GM23338 (cell line): ENCODE results near the gene ETV6. TPM values are rescaled to one million over a fixed set of nuclear protein-coding genes. Genes with fewer than 3 reads are reported as not detected.

ENCODE experiments used
- ATAC-seq: fragments of 200-7000 bp; cut with Tn5 transposase; 3 replicates; pipeline ENCODE4 v1.9.1; 2020
- DNase-seq: peaks from one replicate; pipeline ENCODE4 v3.0.0-alpha.2; 2015; ENCODE audit warnings: low spot score
- H2AFZ ChIP-seq: fragments of 200-600 bp; sonication (generic); 2 replicates; pipeline ENCODE4 v1.8.0; 2016; ENCODE audit warnings: antibody characterized with exemption, mild to moderate bottlenecking, moderate library complexity
- H3F3A ChIP-seq: fragments of 200-600 bp; sonication (generic); replicated peaks from 2 replicates; pipeline ENCODE4 v1.8.0; 2017; ENCODE audit warnings: antibody characterized with exemption, mixed run types, low read depth
- H3K27ac ChIP-seq: fragments of 200-600 bp; sonication (generic); 2 replicates; pipeline ENCODE4 v1.6.1; 2016; ENCODE audit warnings: low read depth
- H3K27me3 ChIP-seq: fragments of 200-600 bp; sonication (generic); 2 replicates; pipeline ENCODE4 v1.8.0; 2016; ENCODE audit warnings: mild to moderate bottlenecking, mixed run types, moderate library complexity; ENCODE audit not compliant: insufficient read depth
- H3K36me3 ChIP-seq: fragments of 200-600 bp; sonication (generic); 2 replicates; pipeline ENCODE4 v1.8.0; 2016; ENCODE audit warnings: mild to moderate bottlenecking; ENCODE audit not compliant: insufficient read depth
- H3K4me1 ChIP-seq: fragments of 200-600 bp; sonication (generic); 2 replicates; pipeline ENCODE4 v1.8.0; 2016; ENCODE audit warnings: mild to moderate bottlenecking, moderate library complexity; ENCODE audit not compliant: insufficient read depth
- H3K4me2 ChIP-seq: fragments of 200-600 bp; sonication (generic); 2 replicates; pipeline ENCODE4 v1.7.1; 2017; ENCODE audit warnings: mixed run types
- H3K4me3 ChIP-seq: fragments of 200-600 bp; sonication (generic); 2 replicates; pipeline ENCODE4 v1.6.1; 2016; ENCODE audit warnings: mixed run types
- H3K79me2 ChIP-seq: fragments of 200-600 bp; sonication (generic); replicated peaks from 2 replicates; pipeline ENCODE4 v1.8.0; 2017; ENCODE audit warnings: mild to moderate bottlenecking; ENCODE audit not compliant: insufficient read depth
- H3K9me2 ChIP-seq: fragments of 200-600 bp; sonication (generic); 2 replicates; pipeline ENCODE4 v1.8.0; 2017; ENCODE audit not compliant: insufficient read depth
- H4K20me1 ChIP-seq: fragments of 200-600 bp; sonication (generic); replicated peaks from 2 replicates; pipeline ENCODE4 v1.8.0; 2017; ENCODE audit warnings: mild to moderate bottlenecking; ENCODE audit not compliant: insufficient read depth
- H3K27ac Mint-ChIP-seq: 2 replicates; pipeline ENCODE4 v1.8.0; 2020; ENCODE audit warnings: inconsistent platforms, mild to moderate bottlenecking, moderate library complexity, mixed read lengths
- H3K27me3 Mint-ChIP-seq: 3 replicates; pipeline ENCODE4 v1.8.0; 2022; ENCODE audit warnings: low read depth, mild to moderate bottlenecking, moderate library complexity, mixed read lengths, inconsistent platforms; ENCODE audit not compliant: insufficient read depth, poor library complexity
- H3K36me3 Mint-ChIP-seq: 3 replicates; pipeline ENCODE4 v1.8.0; 2021; ENCODE audit warnings: low read depth, mild to moderate bottlenecking, inconsistent platforms, moderate library complexity, mixed read lengths
- H3K4me1 Mint-ChIP-seq: 3 replicates; pipeline ENCODE4 v1.8.0; 2020; ENCODE audit warnings: mild to moderate bottlenecking, inconsistent platforms, mixed read lengths
- H3K4me3 Mint-ChIP-seq: 3 replicates; pipeline ENCODE4 v1.8.0; 2021; ENCODE audit warnings: moderate library complexity, mild to moderate bottlenecking, inconsistent platforms, mixed read lengths
- H3K9me3 Mint-ChIP-seq: 3 replicates; pipeline ENCODE4 v1.8.0; 2020; ENCODE audit warnings: moderate library complexity, mild to moderate bottlenecking, inconsistent platforms, mixed read lengths
- CREB1 ChIP-seq: fragments of 250-450 bp; sonication (Bioruptor Pico); IDR thresholded peaks from 2 replicates; pipeline ENCODE4 v1.5.0; 2020; ENCODE audit warnings: low read depth, mild to moderate bottlenecking, moderate library complexity
- ETS1 ChIP-seq: IDR thresholded peaks from 2 replicates; pipeline ENCODE4 v1.6.1; 2016; ENCODE audit warnings: antibody characterized with exemption
- EZH2phosphoT487 ChIP-seq: fragments of 200-600 bp; sonication (generic); IDR thresholded peaks from one replicate; pipeline ENCODE4 v1.8.1; 2018; ENCODE audit warnings: antibody characterized with exemption; ENCODE audit not compliant: unreplicated experiment
- JUNB ChIP-seq: IDR thresholded peaks from one replicate; pipeline ENCODE4 v1.6.1; 2016; ENCODE audit warnings: antibody characterized with exemption; ENCODE audit not compliant: unreplicated experiment
- NANOG ChIP-seq: IDR thresholded peaks from 2 replicates; pipeline ENCODE4 v1.6.1; 2016; ENCODE audit warnings: antibody characterized with exemption, borderline replicate concordance
- POLR2AphosphoS5 ChIP-seq: IDR thresholded peaks from 2 replicates; pipeline ENCODE4 v1.6.1; 2016; ENCODE audit warnings: antibody characterized with exemption, low read depth
- ZNF331 ChIP-seq: fragments of 250-450 bp; sonication (Bioruptor Pico); IDR thresholded peaks from 2 replicates; pipeline ENCODE4 v1.5.0; 2020; ENCODE audit warnings: low read depth, mild to moderate bottlenecking, moderate library complexity
- ZNF462 ChIP-seq: fragments of 250-450 bp; sonication (Bioruptor Pico); IDR thresholded peaks from 2 replicates; pipeline ENCODE4 v1.5.0; 2020; ENCODE audit warnings: mild to moderate bottlenecking, moderate library complexity
- polyA plus RNA-seq: library from polyadenylated mRNA; unstranded; fragments of >200 nt; fragmentation: Nextera tagmentation; extraction: Ambion mirVana; gene quantifications from 2 replicates; pipeline ENCODE4 v1.2.1, GENCODE V29; 2016
- total RNA-seq: library from RNA; depleted of rRNA; stranded (reverse); fragments of >200 nt; shearing (Covaris generic); gene quantifications from 2 replicates; pipeline ENCODE4 v1.2.3, GENCODE V29; 2014

ETV6 gene
- total and polyA plus RNA-seq, 2 experiments from 2014 or later = 7.5 to 15.1 TPM

- Histone ChIP-seq H3K4me1 (no peaks in the 10 kb centered on the region), H3K4me2 (no peak overlapping the region), H3K9me2 (0 out of 2 replicates have a peak, but pooled peaks cover 6% of the 10 kb centered on the region), H3K4me3 (no peak overlapping the region), H2AFZ (no peak overlapping the region), H3F3A (no peaks in the 10 kb centered on the region), H3K36me3 (0 out of 2 replicates have a peak, but pooled peaks cover 2% of the 10 kb centered on the region), H3K27ac (peak overlapping the region; percentile 19; the same call in 1 of the 2 replicates), H4K20me1 (0 out of 2 replicates have a peak, but pooled peaks cover 3% of the 10 kb centered on the region), H3K79me2 (no peaks in the 10 kb centered on the region; the same call in 1 of the 2 replicates), H3K27me3 (no peaks in the 10 kb centered on the region)
- H3K4me1 Mint-ChIP-seq = peaks cover 14% of the 10 kb centered on the region
- TF ChIP-seq ZNF462 (CRISPR knock-in tag) = no peak
- no peak for TF ChIP-seq CREB1 (CRISPR knock-in tag)
- TF ChIP-seq ZNF331 = no peak
- TF ChIP-seq JUNB = no peak
- no peak for TF ChIP-seq POLR2AphosphoS5
- no peak for TF ChIP-seq EZH2phosphoT487
- TF ChIP-seq NANOG = no peak
- no peak for TF ChIP-seq ETS1
- H3K27me3 Mint-ChIP-seq = no peaks in the 10 kb centered on the region
- DNase-seq = no peak
- H3K9me3 Mint-ChIP-seq = no peaks in the 10 kb centered on the region
- H3K27ac Mint-ChIP-seq = no peak overlapping the region
- no peak for ATAC-seq
- no peak overlapping the region for H3K4me3 Mint-ChIP-seq
- H3K36me3 Mint-ChIP-seq = peaks cover 4% of the 10 kb centered on the region; the same call in 2 of the 3 replicates
Measured at GRCh38 chr12:11773889-11774677, 124.6 kb downstream of the ETV6 start.
